ENCODE data around the gene S1PR3.

The S1PR3 gene

GRCh38 chr9:88993871-88994460 lies 2.7 kb downstream of the S1PR3 start:
- DNase-seq: no peak

- no peak for DNase-seq
These were observed 3.4 kb downstream of the S1PR3 start for GRCh38 chr9:88994469-88995199.

GRCh38 chr9:88995200-88995577 lies 3.9 kb downstream of the S1PR3 start:
- DNase-seq: no peak

- no peak for DNase-seq
These were observed 4.4 kb downstream of the S1PR3 start for GRCh38 chr9:88995627-88996026.

GRCh38 chr9:88996046-88996920 lies 5.0 kb downstream of the S1PR3 start:
- no peak for DNase-seq

- no peak for DNase-seq
These were observed 5.6 kb downstream of the S1PR3 start for GRCh38 chr9:88996921-88997235.

- no peak for DNase-seq
These were observed 6.4 kb downstream of the S1PR3 start for GRCh38 chr9:88997646-88998045.

- DNase-seq: no peak
These were observed 7.2 kb downstream of the S1PR3 start for GRCh38 chr9:88998503-88998902.

GRCh38 chr9:88998911-88999310 lies 7.6 kb downstream of the S1PR3 start:
- DNase-seq: no peak

- DNase-seq: no peak
These were observed 9.1 kb downstream of the S1PR3 start for GRCh38 chr9:89000371-89000781.

GRCh38 chr9:89000973-89001916 lies 10.0 kb downstream of the S1PR3 start:
- DNase-seq: peak; percentile 89

- DNase-seq: no peak
These were observed 10.8 kb downstream of the S1PR3 start for GRCh38 chr9:89001917-89002540.

GRCh38 chr9:89002987-89003386 lies 11.7 kb downstream of the S1PR3 start:
- no peak for DNase-seq

GRCh38 chr9:89005323-89005722 lies 14.1 kb downstream of the S1PR3 start:
- DNase-seq: no peak

- no peak for DNase-seq
These were observed 15.0 kb downstream of the S1PR3 start for GRCh38 chr9:89006267-89006666.

- no peak for DNase-seq
These were observed 16.0 kb downstream of the S1PR3 start for GRCh38 chr9:89006996-89007967.

- DNase-seq: no peak
These were observed 16.9 kb downstream of the S1PR3 start for GRCh38 chr9:89008055-89008743.

GRCh38 chr9:89008744-89009545 lies 17.7 kb downstream of the S1PR3 start:
- peak; percentile 17 for DNase-seq

GRCh38 chr9:89009546-89009840 lies 18.2 kb downstream of the S1PR3 start:
- DNase-seq: no peak

GRCh38 chr9:89010056-89010455 lies 18.8 kb downstream of the S1PR3 start:
- no peak for DNase-seq

All from OCI-M1 (cell line).